GM12891 (cell line): Measurements from ENCODE around the gene RABL6.

Experiments
- DNase-seq: peaks from one replicate; pipeline ENCODE4 v3.0.0; 2011; ENCODE audit warnings: low spot score; ENCODE audit not compliant: insufficient read length
- FAIRE-seq: peaks from 2 replicates; lab custom pipeline; 2011; peaks lifted over from hg19 to GRCh38; lab: Jason Lieb, UNC
- PAX5 ChIP-seq: IDR thresholded peaks from 2 replicates; pipeline ENCODE4 v1.6.1; 2011; ENCODE audit warnings: low read length, moderate library complexity, mild to moderate bottlenecking; ENCODE audit not compliant: insufficient read depth, severe bottlenecking
- POLR2A ChIP-seq: IDR thresholded peaks from 2 replicates; pipeline ENCODE4 v1.6.1; 2011; ENCODE audit warnings: low read depth, low read length, control low read depth
- POLR2AphosphoS5 ChIP-seq: IDR thresholded peaks from 2 replicates; pipeline ENCODE4 v1.6.1; 2011; ENCODE audit warnings: low read depth, low read length, control low read depth
- POU2F2 ChIP-seq: IDR thresholded peaks from 2 replicates; pipeline ENCODE4 v1.6.1; 2011; ENCODE audit warnings: low read depth, mild to moderate bottlenecking, control low read depth, low read length, moderate library complexity
- SPI1 ChIP-seq: IDR thresholded peaks from 2 replicates; pipeline ENCODE4 v1.6.1; 2011; ENCODE audit warnings: low read depth, low read length, control low read depth
- TAF1 ChIP-seq: IDR thresholded peaks from 2 replicates; pipeline ENCODE4 v1.6.1; 2011; ENCODE audit warnings: low read depth, low read length, control low read depth

The RABL6 gene

DNA sequence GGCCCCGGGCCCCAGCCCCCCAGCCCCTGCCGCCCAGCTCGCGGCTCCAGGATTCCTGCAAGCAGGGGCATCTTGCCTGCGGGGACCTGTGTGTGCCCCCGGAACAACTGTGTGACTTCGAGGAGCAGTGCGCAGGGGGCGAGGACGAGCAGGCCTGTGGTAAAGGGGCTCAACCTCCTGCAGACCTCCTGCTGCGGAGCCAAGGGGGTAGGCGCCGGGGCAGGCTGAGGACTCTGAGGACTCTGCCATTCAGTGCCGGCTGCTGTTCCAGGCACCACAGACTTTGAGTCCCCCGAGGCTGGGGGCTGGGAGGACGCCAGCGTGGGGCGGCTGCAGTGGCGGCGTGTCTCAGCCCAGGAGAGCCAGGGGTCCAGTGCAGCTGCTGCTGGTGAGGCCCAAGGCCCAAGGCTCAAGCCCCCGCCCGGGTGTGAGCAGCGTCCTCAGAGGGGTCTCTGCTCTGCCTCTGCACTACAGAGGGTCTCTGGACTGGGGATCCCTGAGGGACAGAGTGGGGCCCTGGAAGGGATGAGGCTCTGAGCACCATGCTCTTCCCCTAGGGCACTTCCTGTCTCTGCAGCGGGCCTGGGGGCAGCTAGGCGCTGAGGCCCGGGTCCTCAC is 47.8 kb downstream of the RABL6 start:
- no peak for FAIRE-seq
- TF ChIP-seq POU2F2 (no peak), TAF1 (no peak), POLR2A (no peak; the same call in 1 of the 2 replicates), POLR2AphosphoS5 (no peak; the same call in 1 of the 2 replicates), PAX5 (no peak), SPI1 (no peak)
- no peak for DNase-seq

DNA sequence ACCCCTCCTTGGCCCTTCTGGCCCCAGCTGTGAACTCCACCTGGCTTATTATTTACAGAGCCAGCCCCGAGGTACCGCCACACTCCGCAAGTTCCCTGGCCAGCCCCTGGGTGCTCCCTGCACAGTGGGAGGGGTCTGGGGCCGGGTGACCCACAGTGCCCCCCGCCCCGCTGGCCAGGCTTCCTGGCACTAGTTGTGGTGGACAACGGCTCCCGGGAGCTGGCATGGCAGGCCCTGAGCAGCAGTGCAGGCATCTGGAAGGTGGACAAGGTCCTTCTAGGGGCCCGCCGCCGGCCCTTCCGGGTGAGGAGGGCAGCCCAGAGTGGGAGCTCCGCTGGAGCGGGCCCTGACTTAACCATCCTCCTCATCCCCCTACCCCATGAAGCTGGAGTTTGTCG is 48.3 kb downstream of the RABL6 start:
- FAIRE-seq (no peak), DNase-seq (no peak)
- TF ChIP-seq TAF1 = no peak
- TF ChIP-seq POLR2AphosphoS5 = no peak
- TF ChIP-seq POU2F2 = no peak
- TF ChIP-seq SPI1 = no peak
- TF ChIP-seq POLR2A = no peak
- no peak for TF ChIP-seq PAX5

DNA sequence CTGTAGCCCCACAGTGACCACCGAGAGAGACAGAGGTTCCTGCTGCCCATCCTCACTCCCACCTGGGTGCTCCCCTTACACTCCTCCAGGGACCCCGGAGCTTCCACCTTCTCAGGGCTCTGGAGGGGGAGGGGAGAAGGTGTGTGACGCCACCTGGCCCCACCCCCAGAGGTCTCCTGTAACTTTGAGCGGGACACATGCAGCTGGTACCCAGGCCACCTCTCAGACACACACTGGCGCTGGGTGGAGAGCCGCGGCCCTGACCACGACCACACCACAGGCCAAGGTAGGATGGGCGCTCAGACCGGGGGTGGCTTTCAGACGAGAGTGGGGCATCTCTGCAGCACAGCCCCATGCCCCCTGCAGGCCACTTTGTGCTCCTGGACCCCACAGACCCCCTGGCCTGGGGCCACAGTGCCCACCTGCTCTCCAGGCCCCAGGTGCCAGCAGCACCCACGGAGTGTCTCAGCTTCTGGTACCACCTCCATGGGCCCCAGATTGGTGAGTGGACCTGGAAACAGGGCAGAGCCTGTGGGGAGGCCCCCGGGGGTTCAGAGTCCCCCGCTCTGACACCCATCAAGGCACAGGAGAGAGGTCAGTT is 48.9 kb downstream of the RABL6 start:
- no peak for TF ChIP-seq POLR2AphosphoS5
- no peak for TF ChIP-seq POU2F2
- no peak for TF ChIP-seq SPI1
- no peak for TF ChIP-seq POLR2A
- no peak for DNase-seq
- FAIRE-seq = no peak

GRCh38 chr9:136857166-136857565 is 49.4 kb downstream of the RABL6 start:
- TF ChIP-seq POU2F2 = no peak
- no peak for TF ChIP-seq PAX5
- TF ChIP-seq TAF1 = no peak
- TF ChIP-seq SPI1 = no peak
- no peak for TF ChIP-seq POLR2AphosphoS5
- TF ChIP-seq POLR2A = no peak
- DNase-seq (no peak), FAIRE-seq (no peak)

DNA sequence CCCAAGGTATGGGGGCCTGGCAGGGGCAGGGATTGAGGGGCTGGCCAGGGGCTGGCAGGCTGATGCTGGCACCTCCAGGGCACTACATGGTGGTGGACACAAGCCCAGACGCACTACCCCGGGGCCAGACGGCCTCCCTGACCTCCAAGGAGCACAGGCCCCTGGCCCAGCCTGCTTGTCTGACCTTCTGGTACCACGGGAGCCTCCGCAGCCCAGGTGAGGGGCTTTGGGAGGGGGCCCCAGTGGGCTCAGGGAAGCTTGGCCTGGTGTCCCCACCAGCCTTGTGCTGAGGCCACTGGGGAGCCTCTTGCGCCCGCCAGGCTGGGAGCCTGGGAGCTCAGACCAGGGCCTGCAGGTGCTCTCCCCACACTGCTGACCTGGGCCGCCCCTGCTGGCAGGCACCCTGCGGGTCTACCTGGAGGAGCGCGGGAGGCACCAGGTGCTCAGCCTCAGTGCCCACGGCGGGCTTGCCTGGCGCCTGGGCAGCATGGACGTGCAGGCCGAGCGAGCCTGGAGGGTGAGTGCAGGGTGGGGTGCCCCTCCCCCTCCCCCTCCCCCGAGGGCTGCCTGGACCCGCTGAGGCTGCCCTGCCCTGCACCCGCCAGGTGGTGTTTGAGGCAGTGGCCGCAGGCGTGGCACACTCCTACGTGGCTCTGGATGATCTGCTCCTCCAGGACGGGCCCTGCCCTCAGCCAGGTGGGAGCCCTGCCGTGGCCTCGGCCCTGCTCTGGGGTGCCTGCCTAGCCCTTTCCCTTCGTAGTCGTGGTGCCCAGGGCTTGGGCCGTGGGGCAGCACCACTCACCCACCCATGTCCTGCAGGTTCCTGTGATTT is 50.0 kb downstream of the RABL6 start:
- TF ChIP-seq POLR2AphosphoS5 (0 out of 2 replicates have a peak, but pooled peaks have one; percentile 30), POU2F2 (no peak)
- no peak for DNase-seq
- no peak for FAIRE-seq

GRCh38 chr9:136858452-136858843 is 50.7 kb downstream of the RABL6 start:
- no peak for FAIRE-seq
- no peak for DNase-seq
- TF ChIP-seq POLR2A (no peak), PAX5 (no peak), SPI1 (no peak), TAF1 (no peak), POU2F2 (no peak), POLR2AphosphoS5 (no peak)

- DNase-seq (no peak), FAIRE-seq (no peak)
- no peak; the same call in 1 of the 2 replicates for TF ChIP-seq POLR2AphosphoS5
- no peak for TF ChIP-seq POU2F2
- no peak for TF ChIP-seq SPI1
- no peak for TF ChIP-seq POLR2A
- TF ChIP-seq TAF1 = no peak
- TF ChIP-seq PAX5 = no peak
Observed at GRCh38 chr9:136858844-136859757, 51.4 kb downstream of the RABL6 start.

- no peak for FAIRE-seq
Observed at GRCh38 chr9:136860529-136860928, 52.8 kb downstream of the RABL6 start.

More at GRCh38 chr9:136860529-136860928, 52.8 kb downstream of the RABL6 start:
- no peak for TF ChIP-seq PAX5
- no peak; the same call in 1 of the 2 replicates for TF ChIP-seq POLR2A
- TF ChIP-seq POLR2AphosphoS5 = peak; percentile 40; the same call in 1 of the 2 replicates
- DNase-seq = no peak
